HCT116 (cell line): ENCODE measurements around the gene TEAD1. TPM values are rescaled to one million over a fixed set of nuclear protein-coding genes. Genes with fewer than 3 reads are reported as not detected.

Experiments
- ATAC-seq: fragments of 200-7000 bp; cut with Tn5 transposase; 2 replicates; pipeline ENCODE4 v1.9.1; 2020; ENCODE audit warnings: mild to moderate bottlenecking, moderate library complexity
- BruUV-seq: library from RNA; stranded (reverse); fragments of 400-500 nt; replicated peaks from 2 replicates; lab custom pipeline; 2021; lab: Mats Ljungman, UMichigan
- CTCF ChIA-PET: fragments of 300-600 bp; sonication (Branson Sonifier 250); formaldehyde crosslinking; loops from one replicate; lab custom pipeline; 2021; ENCODE audit warnings: antibody characterized with exemption; lab: Charles Lee
- POLR2A ChIA-PET: fragments of 300-600, 350-600 bp; sonication (Branson Sonifier 250); formaldehyde crosslinking; loops from one replicate; lab custom pipeline; 2021; ENCODE audit warnings: antibody characterized with exemption; lab: Charles Lee
- RAD21 ChIA-PET, 2 experiments: fragments of 300-600 bp; sonication (Branson Sonifier 250); formaldehyde crosslinking; loops; one replicate each; lab custom pipeline; 2023; ENCODE audit warnings: low total read pairs in 2 of 2; ENCODE audit not compliant: uncharacterized antibody in 2 of 2, unreplicated experiment in 2 of 2, low non-redundant PET in 1 of 2; lab: Charles Lee
- DNase-seq: peaks from one replicate; pipeline ENCODE4 v3.0.0-alpha.2; 2010; ENCODE audit warnings: low read depth, low spot score
- H2AFZ ChIP-seq: fragments of 200-600 bp; shearing (Covaris generic), sonication (generic); 2 replicates; pipeline ENCODE4 v1.6.1; 2017; ENCODE audit warnings: low read depth, mixed run types, mixed read lengths, antibody characterized with exemption, low read length; ENCODE audit not compliant: poor library complexity, severe bottlenecking
- H3K27ac ChIP-seq: 2 replicates; pipeline ENCODE4 v1.5.1; 2012; ENCODE audit warnings: low read depth, low read length
- H3K27me3 ChIP-seq: fragments of 200-600 bp; sonication (generic); 2 replicates; pipeline ENCODE4 v1.6.1; 2016; ENCODE audit warnings: mixed run types, low read length, mixed read lengths; ENCODE audit not compliant: insufficient read depth
- H3K36me3 ChIP-seq, 2 experiments: fragments of 200-500 bp in 1 of 2; fragments of 200-600 bp in 1 of 2; sonication (Bioruptor generic) in 1 of 2; sonication (generic) in 1 of 2; 2 replicates each; pipeline versions ENCODE4 v1.5.1 to v1.6.1; 2014 to 2016; ENCODE audit warnings: low read length in 2 of 2, inconsistent platforms in 1 of 2, mixed read lengths in 1 of 2, mixed run types in 1 of 2; ENCODE audit not compliant: insufficient read depth in 2 of 2, control insufficient read depth in 1 of 2
- H3K4me1 ChIP-seq, 2 experiments: fragments of 200-600 bp in 1 of 2; sonication (generic) in 1 of 2; 2 replicates each; pipeline versions ENCODE4 v1.5.1 to v1.6.1; 2012 to 2017; ENCODE audit warnings: low read length in 2 of 2, inconsistent platforms in 1 of 2, mild to moderate bottlenecking in 1 of 2, mixed read lengths in 1 of 2, mixed run types in 1 of 2, moderate library complexity in 1 of 2; ENCODE audit not compliant: insufficient read depth in 2 of 2, control insufficient read depth in 1 of 2
- H3K4me2 ChIP-seq: fragments of 200-600 bp; sonication (generic); 2 replicates; pipeline ENCODE4 v1.6.1; 2017; ENCODE audit warnings: mixed run types, low read length, mixed read lengths
- H3K4me3 ChIP-seq, 2 experiments: fragments of 200-600 bp in 1 of 2; sonication (generic) in 1 of 2; replicated peaks in 1 of 2; 2 replicates each; pipeline ENCODE4 v1.5.1; 2011 to 2016; ENCODE audit warnings: low read length in 2 of 2, control low read depth in 1 of 2, low read depth in 1 of 2, mild to moderate bottlenecking in 1 of 2, mixed read lengths in 1 of 2, mixed run types in 1 of 2
- H3K79me2 ChIP-seq: fragments of 200-600 bp; sonication (generic); 2 replicates; pipeline ENCODE4 v1.6.1; 2017; ENCODE audit warnings: mild to moderate bottlenecking, mixed run types, low read length, moderate library complexity, mixed read lengths; ENCODE audit not compliant: insufficient read depth
- H3K9ac ChIP-seq: fragments of 200-600 bp; sonication (generic); 2 replicates; pipeline ENCODE4 v1.6.1; 2016; ENCODE audit warnings: low read length, mixed read lengths
- H3K9me2 ChIP-seq: fragments of 200-600 bp; sonication (generic), shearing (Covaris generic); 2 replicates; pipeline ENCODE4 v1.6.1; 2017; ENCODE audit warnings: mixed run types, mild to moderate bottlenecking, moderate library complexity; ENCODE audit not compliant: insufficient read depth
- H3K9me3 ChIP-seq, 2 experiments: fragments of 200-500 bp in 1 of 2; fragments of 200-600 bp in 1 of 2; sonication (Bioruptor generic) in 1 of 2; sonication (generic) in 1 of 2; 2 replicates each; pipeline ENCODE4 v1.6.1; 2014 to 2017; ENCODE audit warnings: low read length in 2 of 2, mixed read lengths in 2 of 2, inconsistent platforms in 1 of 2, low read depth in 1 of 2, mild to moderate bottlenecking in 1 of 2, mixed run types in 1 of 2, moderate library complexity in 1 of 2; ENCODE audit not compliant: control insufficient read depth in 1 of 2, insufficient read depth in 1 of 2
- H4K20me1 ChIP-seq: fragments of 200-600 bp; sonication (generic), shearing (Covaris generic); 2 replicates; pipeline ENCODE4 v1.6.1; 2017; ENCODE audit warnings: mixed run types, mild to moderate bottlenecking, moderate library complexity; ENCODE audit not compliant: insufficient read depth
- CBX3 ChIP-seq: IDR thresholded peaks from 2 replicates; pipeline ENCODE4 v1.6.1; 2012; ENCODE audit warnings: low read depth
- CEBPB ChIP-seq: IDR thresholded peaks from 2 replicates; pipeline ENCODE4 v1.6.1; 2012; ENCODE audit warnings: low read depth
- EGR1 ChIP-seq: IDR thresholded peaks from 2 replicates; pipeline ENCODE4 v1.6.1; 2012; ENCODE audit warnings: low read depth
- EZH2 ChIP-seq: fragments of 200-600 bp; sonication (generic); IDR thresholded peaks from 2 replicates; pipeline ENCODE4 v1.6.1; 2017; ENCODE audit warnings: antibody characterized with exemption, mixed run types
- EZH2phosphoT487 ChIP-seq: fragments of 200-600 bp; IDR thresholded peaks from 2 replicates; pipeline ENCODE4 v1.6.1; 2018; ENCODE audit warnings: antibody characterized with exemption, borderline replicate concordance
- JUND ChIP-seq: IDR thresholded peaks from 2 replicates; pipeline ENCODE4 v1.6.1; 2012
- POLR2AphosphoS5 ChIP-seq: IDR thresholded peaks from 2 replicates; pipeline ENCODE4 v1.6.1; 2011; ENCODE audit warnings: mild to moderate bottlenecking, low read depth, low read length, moderate library complexity
- RAD21 ChIP-seq: IDR thresholded peaks from 2 replicates; pipeline ENCODE4 v1.6.1; 2012; ENCODE audit warnings: low read depth, mild to moderate bottlenecking
- SIN3A ChIP-seq: IDR thresholded peaks from 2 replicates; pipeline ENCODE4 v1.6.1; 2012; ENCODE audit warnings: low read depth
- SP1 ChIP-seq: IDR thresholded peaks from 2 replicates; pipeline ENCODE4 v1.6.1; 2012; ENCODE audit warnings: low read depth
- SRF ChIP-seq: IDR thresholded peaks from 2 replicates; pipeline ENCODE4 v1.6.1; 2012; ENCODE audit warnings: low read depth
- intact Hi-C: fragments of 100-400 bp; cut with micrococcal nuclease; formaldehyde crosslinking; loops from 2 replicates; pipeline ENCODE4 v1.10.0; 2022
- total RNA-seq: library from RNA; stranded (reverse); gene quantifications from one replicate; pipeline ENCODE4 v1.2.1, GENCODE V29; 2021; ENCODE audit not compliant: unreplicated experiment
- TF ChIP-seq, protein P1 (sequence below), 3 experiments: fragments of 200-600 bp in 1 of 3; sonication (generic) in 1 of 3; IDR thresholded peaks in 2 of 3; conservative IDR thresholded peaks in 1 of 3; 2 replicates each; pipeline ENCODE4 v1.5.1; 2012 to 2017; ENCODE audit warnings: low read depth in 2 of 3, low read length in 2 of 3, antibody characterized with exemption in 1 of 3, borderline replicate concordance in 1 of 3, control low read depth in 1 of 3, mild to moderate bottlenecking in 1 of 3, mixed read lengths in 1 of 3, mixed run types in 1 of 3, moderate library complexity in 1 of 3; ENCODE audit not compliant: insufficient read depth in 1 of 3
- TF ChIP-seq, protein P2 (sequence below): IDR thresholded peaks from 2 replicates; pipeline ENCODE4 v1.6.1; 2012

TEAD1 gene
- total RNA-seq, 1 experiment from 2014 or later = 103 TPM

DNA sequence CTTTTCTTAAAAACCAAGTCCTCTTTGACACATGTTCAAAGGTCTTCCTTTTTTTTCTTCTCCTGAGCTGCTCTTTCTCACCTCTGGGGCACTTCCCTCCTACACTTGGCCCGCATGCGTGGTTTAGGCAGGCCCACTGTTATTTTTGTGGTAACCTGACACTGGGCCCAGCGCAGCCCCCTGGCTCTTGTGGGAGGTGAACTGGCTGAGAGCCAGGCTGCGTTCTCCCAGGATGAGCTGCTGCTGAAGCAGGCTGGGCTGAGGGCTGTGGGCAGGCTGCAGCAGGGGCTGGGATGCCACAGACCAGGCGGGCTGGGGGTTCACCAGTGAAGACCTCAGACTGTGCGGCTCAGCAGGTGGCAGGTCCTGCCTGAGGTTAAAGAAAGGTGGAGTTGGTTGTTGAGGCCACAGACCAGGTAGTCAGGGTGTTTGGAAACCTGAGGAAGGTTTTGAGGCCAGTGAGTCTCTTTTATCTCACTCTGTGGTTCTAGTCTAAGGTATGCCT is 72.4 kb downstream of the TEAD1 start:
- TF ChIP-seq POLR2AphosphoS5 (peak; percentile 39; the same call in 1 of the 2 replicates), CBX3 (peak; percentile 90), SRF (no peak), CEBPB (no peak), EZH2phosphoT487 (no peak), JUND (no peak), SIN3A (no peak), SP1 (peak; percentile 39; the same call in 1 of the 2 replicates), EZH2 (no peak), EGR1 (peak; percentile 46), RAD21 (0 out of 2 replicates have a peak, but pooled peaks have one; percentile 16)
- TF ChIP-seq, protein P1, sequence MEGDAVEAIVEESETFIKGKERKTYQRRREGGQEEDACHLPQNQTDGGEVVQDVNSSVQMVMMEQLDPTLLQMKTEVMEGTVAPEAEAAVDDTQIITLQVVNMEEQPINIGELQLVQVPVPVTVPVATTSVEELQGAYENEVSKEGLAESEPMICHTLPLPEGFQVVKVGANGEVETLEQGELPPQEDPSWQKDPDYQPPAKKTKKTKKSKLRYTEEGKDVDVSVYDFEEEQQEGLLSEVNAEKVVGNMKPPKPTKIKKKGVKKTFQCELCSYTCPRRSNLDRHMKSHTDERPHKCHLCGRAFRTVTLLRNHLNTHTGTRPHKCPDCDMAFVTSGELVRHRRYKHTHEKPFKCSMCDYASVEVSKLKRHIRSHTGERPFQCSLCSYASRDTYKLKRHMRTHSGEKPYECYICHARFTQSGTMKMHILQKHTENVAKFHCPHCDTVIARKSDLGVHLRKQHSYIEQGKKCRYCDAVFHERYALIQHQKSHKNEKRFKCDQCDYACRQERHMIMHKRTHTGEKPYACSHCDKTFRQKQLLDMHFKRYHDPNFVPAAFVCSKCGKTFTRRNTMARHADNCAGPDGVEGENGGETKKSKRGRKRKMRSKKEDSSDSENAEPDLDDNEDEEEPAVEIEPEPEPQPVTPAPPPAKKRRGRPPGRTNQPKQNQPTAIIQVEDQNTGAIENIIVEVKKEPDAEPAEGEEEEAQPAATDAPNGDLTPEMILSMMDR (IDR thresholded peaks at IDR 0.05 in 2 of 3, conservative IDR thresholded peaks at IDR 0.05 in 1 of 3; ENCODE audit: borderline replicate concordance in 1 of 3, insufficient read depth in 1 of 3, low read depth in 2 of 3, low read length in 2 of 3) = 0 out of 6 replicates have a peak, but pooled peaks of 2 of the 3 experiments have one; percentile 4 to 18
- TF ChIP-seq, protein P2, sequence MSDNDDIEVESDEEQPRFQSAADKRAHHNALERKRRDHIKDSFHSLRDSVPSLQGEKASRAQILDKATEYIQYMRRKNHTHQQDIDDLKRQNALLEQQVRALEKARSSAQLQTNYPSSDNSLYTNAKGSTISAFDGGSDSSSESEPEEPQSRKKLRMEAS = peak; percentile 91
- TF ChIP-seq, all 23 proteins: peak for 7
- Histone ChIP-seq H2AFZ (no peak overlapping the region), H3K27me3 (no peaks in the 10 kb centered on the region), H3K9me3 (no peaks in the 10 kb centered on the region), H3K4me3 (0 out of 4 replicates have a peak overlapping the region, but pooled peaks of 1 of the 2 experiments have one; percentile 3), H3K79me2 (peaks cover 93% of the 10 kb centered on the region), H3K4me1 (peaks cover 50 to 57% of the 10 kb centered on the region in 2 experiments), H3K9me2 (no peaks in the 10 kb centered on the region), H4K20me1 (no peaks in the 10 kb centered on the region; the same call in 1 of the 2 replicates), H3K4me2 (peak overlapping the region; percentile 68), H3K9ac (peak overlapping the region; percentile 28), H3K27ac (peak overlapping the region; percentile 58), H3K36me3 (no peaks in the 10 kb centered on the region)
- RAD21 ChIA-PET = interaction anchor here (0.9 to 1.2 kb wide), 3 partner anchors 56 to 142 kb away, joined by 3 to 4 read pairs (median 3); no protein-coding TSS in a partner anchor
- ATAC-seq (peak; percentile 91), DNase-seq (peak; percentile 78)
- CTCF ChIA-PET = interaction anchor here (2.4 kb wide), 1 partner anchor 142 kb away, joined by 6 read pairs; no protein-coding TSS in a partner anchor
- POLR2A ChIA-PET = interaction anchor here (1.0 to 1.5 kb wide), 3 partner anchors 13 to 54 kb away, joined by 3 to 5 read pairs (median 4); no protein-coding TSS in a partner anchor
- no TSS peak for BruUV-seq
- intact Hi-C loops = no loop called here
